Measurements from ENCODE around the gene ANGPTL3.

DNA sequence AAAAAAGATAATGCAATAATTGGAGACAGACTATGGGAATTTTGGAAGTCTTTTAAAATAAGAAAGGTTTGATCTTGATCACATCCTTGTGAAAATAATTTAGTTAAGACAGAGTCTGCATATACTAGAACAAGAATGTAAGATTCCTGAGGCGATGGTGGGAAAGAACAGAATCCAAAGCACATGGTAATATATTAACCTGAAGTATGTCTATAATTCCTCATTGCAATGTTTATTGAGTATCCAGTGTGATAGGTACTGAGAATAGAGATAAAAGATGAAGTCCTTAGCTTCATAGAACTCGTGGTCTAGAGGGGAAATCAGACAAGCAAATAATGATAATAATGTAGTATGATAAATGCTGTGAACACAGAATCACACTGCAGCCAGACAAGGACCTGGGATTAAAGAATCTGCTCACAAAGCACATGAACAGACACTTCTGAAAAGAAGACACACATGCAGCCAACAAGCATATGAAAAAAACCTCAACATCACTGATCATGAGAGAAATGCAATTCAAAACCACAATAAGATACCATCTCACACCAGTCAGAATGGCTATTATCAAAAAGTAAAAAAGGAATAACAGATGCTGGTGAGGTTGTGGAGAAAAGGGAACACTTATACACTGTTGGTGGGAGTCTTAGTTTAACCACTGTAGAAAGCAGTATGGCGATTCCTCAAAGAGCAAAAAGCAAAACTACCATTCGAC is 6.9 kb upstream of the ANGPTL3 start:
- no peak for TF ChIP-seq ZNF132 (tag by site-specific recombination; IDR thresholded peaks at IDR 0.05; ENCODE audit: borderline replicate concordance)
- no peak for TF ChIP-seq ZNF280D (tag by site-specific recombination; IDR thresholded peaks at IDR 0.05)
- TF ChIP-seq CTCF (tag by site-specific recombination; IDR thresholded peaks at IDR 0.05) = no peak
- TF ChIP-seq, protein P1, sequence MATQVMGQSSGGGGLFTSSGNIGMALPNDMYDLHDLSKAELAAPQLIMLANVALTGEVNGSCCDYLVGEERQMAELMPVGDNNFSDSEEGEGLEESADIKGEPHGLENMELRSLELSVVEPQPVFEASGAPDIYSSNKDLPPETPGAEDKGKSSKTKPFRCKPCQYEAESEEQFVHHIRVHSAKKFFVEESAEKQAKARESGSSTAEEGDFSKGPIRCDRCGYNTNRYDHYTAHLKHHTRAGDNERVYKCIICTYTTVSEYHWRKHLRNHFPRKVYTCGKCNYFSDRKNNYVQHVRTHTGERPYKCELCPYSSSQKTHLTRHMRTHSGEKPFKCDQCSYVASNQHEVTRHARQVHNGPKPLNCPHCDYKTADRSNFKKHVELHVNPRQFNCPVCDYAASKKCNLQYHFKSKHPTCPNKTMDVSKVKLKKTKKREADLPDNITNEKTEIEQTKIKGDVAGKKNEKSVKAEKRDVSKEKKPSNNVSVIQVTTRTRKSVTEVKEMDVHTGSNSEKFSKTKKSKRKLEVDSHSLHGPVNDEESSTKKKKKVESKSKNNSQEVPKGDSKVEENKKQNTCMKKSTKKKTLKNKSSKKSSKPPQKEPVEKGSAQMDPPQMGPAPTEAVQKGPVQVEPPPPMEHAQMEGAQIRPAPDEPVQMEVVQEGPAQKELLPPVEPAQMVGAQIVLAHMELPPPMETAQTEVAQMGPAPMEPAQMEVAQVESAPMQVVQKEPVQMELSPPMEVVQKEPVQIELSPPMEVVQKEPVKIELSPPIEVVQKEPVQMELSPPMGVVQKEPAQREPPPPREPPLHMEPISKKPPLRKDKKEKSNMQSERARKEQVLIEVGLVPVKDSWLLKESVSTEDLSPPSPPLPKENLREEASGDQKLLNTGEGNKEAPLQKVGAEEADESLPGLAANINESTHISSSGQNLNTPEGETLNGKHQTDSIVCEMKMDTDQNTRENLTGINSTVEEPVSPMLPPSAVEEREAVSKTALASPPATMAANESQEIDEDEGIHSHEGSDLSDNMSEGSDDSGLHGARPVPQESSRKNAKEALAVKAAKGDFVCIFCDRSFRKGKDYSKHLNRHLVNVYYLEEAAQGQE (tag by site-specific recombination; IDR thresholded peaks at IDR 0.05) = no peak
- no peak for TF ChIP-seq ZNF2 (tag by site-specific recombination; IDR thresholded peaks at IDR 0.05)
- TF ChIP-seq BCL6B (tag by site-specific recombination; IDR thresholded peaks at IDR 0.05) = no peak
- TF ChIP-seq BCL11A (tag by site-specific recombination; IDR thresholded peaks at IDR 0.05; ENCODE audit: low read depth) = no peak
- no peak for TF ChIP-seq ZSCAN5A (tag by site-specific recombination; IDR thresholded peaks at IDR 0.05)
- no peak for TF ChIP-seq SP7 (tag by site-specific recombination; IDR thresholded peaks at IDR 0.05)
- no peak for TF ChIP-seq KLF16 (tag by site-specific recombination; IDR thresholded peaks at IDR 0.05)

Measured in HEK293 (cell line).